NCI-H2227 (cell line): Measurements from ENCODE around the gene YBEY.

Experiments used
- DNase-seq: peaks from one replicate; lab custom pipeline; 2025; ENCODE audit not compliant: unreplicated experiment; lab: John Stamatoyannopoulos, UW

Gene YBEY

DNA sequence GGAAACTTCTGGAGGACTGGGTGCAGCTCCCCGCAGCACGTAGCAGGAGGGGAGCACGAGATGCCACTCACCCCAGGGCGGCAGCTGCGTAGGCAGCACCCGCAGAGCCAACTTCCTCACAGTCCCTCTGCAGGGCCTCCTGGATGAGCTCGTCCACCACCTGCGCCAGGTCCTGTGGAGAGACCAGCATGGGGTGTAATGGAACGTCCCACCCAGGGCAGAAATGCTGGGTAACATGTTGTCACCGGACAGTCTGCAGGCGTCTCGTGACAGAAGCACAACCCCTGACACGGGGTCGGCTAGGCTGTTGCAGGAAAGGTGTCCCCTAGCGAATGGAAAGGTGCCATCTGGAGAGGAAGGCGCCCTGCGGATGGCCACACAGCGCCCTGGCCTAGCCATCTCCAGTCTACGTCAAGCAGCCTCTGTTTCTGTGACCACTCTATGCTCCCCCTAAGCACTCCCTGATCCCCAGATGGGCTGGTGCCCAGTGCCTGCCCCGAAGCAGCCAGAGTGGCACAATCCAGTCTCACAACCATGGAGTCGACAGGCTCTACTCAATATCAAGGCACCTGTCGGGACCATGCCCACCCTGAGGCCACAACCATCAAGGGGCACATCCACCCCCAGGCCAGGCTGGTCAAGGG, 22.0 kb upstream of the YBEY start:
- DNase-seq, result no peak

DNA sequence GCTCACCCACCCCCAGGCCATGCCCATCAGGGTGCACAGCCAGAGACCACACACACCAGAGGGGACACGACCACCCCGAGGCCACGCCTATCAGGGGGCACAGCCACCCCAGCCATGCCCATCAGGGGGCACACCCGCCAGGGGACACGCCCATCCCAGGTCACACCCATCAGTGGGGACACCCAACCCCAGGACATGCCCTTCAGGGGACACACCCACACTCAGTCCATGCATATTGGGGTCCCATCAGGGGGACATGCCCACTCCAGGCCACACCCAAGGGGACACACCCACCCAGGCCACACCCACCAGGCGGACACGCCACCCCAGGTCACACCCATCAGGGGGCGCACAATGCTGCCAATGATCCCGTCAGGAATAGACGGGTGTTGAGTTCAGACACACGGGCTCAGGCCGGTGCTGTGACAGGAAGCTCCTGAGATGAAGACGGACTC, 21.4 kb upstream of the YBEY start:
- DNase-seq, result no peak

DNA sequence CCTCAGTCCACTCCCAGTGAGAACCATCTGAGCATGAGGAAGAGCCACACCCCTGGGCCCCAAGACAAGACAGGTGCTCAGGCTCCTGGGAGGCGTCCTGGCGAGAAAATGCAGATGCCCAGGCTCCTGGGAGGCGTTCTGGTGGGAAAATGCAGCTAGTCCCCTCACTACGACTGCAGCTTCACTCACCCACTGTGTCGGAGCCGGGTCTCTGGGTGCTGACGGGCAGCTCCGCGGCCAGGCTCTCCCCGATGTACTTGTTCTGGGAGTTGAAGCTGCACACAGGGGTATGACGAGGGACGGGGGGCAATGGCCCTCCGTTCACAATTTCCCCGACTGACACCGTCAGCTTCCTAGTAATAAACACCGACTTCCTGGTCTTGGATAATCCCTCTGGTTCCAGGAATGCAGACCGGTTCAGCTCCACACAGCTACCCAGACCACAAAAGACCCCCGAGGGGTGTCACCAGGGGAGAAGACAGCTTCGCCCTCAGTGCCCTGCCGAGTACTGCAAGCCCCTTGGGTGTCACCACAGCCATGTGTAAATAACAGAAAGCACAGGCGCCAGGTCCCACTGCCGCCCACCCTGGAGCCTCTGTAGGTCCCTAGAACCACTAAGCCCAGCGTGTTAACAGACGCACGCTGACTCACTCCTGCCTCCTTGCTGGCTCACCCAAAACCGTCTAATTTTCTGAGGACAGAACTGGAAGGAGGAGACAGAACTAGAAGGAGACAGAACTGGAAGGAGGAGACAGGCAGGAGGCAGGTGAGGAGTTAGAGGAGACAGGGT, 20.2 kb upstream of the YBEY start:
- DNase-seq, result no peak

DNA sequence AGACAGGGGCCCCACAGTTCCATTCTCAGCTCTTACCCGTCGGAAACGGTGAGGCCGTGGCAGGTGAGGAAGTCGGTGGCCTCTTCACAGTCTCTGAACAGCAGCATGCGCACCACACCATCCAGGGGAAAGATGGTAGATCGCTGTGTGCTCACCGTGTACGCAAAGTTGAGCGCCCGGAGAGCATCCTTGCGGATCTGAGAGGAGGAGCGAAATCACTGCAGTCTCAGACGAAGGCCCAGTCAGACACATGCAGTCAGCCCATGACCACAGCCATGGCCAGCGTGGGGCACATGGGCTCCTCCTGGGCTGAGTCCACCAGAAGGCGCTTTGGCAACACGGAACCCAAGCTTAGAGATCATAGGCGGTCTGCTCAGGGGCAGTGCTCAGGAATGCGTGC, 19.2 kb upstream of the YBEY start:
- no peak for DNase-seq

DNA sequence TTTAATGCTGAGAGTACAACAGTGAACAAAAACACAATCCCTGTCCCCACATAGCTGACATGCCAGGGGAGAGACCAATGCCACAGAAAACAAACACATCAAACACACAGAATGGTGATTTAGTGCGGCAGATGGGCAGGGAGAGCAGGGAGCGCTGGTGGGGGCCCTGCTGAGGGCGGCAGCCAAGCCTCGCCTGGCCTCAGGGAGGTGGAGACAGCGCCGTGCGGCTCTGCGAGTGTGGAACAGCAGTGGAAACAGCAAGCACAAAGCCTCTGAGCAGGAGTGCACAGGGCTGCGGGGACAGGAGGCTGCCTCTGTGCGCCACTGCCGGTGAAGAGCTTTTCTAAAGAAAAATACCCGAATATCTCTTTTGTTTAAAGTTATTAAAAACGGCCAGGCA, 17.8 kb upstream of the YBEY start:
- DNase-seq, result no peak

DNA sequence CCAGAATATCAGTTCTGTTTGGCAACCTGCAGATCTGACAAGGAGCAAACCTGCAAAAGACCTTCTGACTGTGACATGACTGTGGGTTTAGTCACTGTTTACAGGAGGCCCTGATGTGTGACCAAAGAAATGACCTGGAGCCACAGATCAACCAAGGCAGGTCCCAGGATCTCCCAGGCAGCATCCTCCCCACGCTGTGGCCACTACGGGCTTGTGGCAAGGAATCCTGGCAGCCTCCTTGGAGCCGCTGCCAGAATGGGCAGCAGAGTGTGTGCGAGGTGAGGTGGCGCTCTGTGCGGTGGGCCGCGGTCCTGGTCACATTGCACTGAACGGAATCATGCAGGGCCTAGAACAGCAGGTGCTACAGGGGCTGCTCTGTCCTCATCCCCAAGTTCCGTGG, 16.7 kb upstream of the YBEY start:
- no peak for DNase-seq

DNA sequence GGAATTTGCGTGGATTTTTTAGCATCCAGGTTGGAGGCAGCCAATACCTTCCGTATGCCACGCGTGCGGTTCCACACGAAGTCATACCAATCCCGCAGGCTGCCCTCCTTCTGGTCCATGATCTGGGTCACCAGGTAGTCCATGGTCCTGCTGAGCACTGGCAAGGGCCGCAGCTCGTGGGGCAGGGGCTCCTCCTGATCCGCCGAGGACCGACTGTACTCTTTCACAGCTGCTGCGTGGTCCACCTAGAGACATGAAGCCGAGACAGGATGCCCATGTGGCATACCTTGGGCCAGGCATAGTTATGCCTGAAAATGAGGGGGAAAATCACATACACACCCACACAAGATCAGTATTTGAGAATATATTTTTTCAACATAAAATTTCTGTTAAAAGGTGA, 12.8 kb upstream of the YBEY start:
- DNase-seq, result no peak

DNA sequence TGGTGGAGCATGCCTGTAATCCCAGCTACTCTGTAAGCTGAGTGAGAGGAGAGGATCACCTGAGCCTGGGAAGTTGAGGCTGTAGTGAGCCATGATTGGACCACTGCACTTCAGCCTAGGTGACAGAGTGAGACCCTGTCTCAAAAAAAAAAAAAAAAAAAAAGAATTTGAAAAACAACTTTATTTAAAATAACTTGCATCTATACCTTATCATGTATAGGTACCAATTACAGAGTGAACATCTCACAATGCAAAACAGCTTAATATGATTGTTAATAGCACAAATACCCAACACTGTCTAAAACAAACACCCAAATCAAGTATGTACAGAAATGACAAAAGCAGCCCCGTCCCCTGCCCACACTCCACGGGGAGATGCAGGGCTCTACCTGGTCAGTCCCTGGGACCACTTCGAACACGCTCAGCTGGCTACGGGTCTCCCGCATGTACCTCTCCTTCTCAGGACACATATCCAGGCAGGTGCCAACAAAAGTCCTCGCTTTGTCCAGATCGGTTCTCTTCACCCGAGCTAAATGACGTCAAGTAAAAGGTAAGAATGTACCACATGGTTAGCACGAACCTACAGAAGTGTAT, 11.2 kb upstream of the YBEY start:
- DNase-seq, result no peak

DNA sequence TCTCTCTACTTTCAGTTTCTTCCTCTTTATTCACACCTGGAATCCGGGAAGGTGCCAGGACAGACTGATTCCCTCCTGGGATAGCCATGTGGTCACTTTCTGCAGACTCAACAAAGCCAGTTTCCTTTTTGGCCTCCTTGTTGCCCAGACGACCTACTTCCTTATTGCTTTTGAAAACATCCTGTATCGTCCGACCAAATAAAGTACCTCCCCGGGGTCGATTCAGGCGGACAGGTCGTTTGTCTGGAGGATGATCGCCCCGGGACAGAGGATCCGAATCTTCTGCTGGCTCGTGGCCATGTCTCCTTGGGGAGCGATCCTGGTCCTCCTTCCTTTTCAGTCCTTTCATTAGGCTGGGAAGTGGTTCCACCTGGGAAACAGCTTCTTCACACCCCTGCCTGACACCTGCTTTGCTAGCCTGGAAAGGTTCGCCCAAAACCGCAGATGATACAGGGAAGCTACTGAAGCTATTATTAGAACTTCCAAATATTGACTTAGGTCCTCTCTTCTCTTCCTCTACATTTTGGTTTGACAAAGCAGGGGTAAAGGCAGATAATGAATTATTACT, 2.0 kb upstream of the YBEY start:
- DNase-seq, result no peak

DNA sequence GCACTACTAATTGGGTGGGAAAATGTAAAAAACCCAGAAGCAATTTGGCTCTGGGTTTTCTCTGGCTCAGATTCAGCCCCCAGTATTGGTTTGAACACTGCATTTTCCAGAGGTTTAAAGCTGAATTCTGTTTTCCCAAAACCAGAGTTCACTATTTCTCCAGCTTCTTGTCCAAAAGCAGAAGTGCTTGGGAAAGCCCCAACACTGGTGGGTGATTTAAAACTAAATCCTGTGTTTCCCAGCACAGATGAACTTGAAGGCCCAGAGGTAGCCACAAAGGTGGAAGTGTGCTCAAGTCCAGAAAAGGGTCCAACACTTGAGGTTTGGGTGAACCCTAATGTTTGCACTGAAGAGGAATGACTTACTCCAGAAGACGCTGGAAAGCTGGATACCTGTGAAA, 1.4 kb upstream of the YBEY start:
- no peak for DNase-seq

DNA sequence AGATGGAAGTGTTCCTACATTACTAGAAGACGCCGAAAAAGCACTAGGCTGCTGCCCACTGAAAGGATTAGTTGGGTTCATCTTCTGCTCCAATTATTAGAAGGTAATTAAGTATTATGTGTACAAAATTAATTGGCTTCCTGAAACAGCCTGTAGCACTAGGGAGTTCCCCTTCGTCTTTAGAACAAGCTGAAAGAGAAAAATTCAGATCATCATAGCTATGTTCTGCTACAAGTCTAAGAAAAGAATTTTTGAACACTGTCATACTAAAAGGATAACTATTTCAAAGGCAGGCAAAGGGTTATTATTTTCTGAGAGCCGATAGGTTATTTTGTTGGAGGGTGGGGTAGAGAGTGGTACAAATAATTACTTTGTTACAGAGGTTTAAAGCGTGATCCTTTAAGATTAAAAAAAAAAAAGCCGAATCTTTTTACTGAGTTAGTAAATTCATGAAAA, 908 bp upstream of the YBEY start, which contains the start of gene MCM3AP:
MCM3AP (minus strand) TSS at position 406 of the 456 bp plus-strand sequence; CDS start at position 81, 325 bp downstream.
- no peak for DNase-seq

DNA sequence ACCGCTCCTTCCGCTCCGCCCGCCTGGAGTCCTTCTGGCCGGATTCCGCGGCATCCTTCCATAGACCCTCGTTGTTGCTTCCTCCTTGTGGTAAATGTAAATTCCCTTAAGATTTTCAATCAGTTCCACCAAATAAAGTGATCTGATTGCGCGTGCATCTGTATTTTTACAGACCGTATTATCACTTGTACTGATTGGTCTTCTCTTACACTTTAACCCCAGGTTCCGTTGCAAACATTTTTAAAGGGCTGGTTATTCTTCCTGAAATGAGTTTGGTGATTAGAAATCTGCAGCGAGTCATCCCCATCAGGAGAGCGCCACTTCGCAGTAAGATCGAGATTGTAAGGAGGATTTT, 483 bp downstream of the YBEY start:
- DNase-seq, result no peak

DNA sequence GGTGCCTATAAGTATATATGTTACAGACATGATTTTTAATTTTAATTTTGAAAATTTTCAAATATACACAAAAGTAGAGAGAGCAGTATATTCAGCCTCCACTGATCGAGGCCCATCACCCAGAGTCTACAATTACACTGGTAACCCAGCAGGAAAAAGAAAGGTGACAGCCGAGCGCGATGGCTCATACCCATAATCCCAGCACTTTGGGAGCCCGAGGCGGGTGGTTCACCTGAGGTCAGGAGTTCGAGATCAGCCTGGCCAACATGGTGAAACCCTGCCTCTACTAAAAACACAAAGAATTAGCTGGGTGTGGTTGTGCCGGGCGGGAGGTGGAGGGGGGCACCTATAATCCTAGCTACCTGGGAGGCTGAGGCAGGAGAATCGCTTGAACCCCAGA, 1.4 kb downstream of the YBEY start:
- no peak for DNase-seq

DNA sequence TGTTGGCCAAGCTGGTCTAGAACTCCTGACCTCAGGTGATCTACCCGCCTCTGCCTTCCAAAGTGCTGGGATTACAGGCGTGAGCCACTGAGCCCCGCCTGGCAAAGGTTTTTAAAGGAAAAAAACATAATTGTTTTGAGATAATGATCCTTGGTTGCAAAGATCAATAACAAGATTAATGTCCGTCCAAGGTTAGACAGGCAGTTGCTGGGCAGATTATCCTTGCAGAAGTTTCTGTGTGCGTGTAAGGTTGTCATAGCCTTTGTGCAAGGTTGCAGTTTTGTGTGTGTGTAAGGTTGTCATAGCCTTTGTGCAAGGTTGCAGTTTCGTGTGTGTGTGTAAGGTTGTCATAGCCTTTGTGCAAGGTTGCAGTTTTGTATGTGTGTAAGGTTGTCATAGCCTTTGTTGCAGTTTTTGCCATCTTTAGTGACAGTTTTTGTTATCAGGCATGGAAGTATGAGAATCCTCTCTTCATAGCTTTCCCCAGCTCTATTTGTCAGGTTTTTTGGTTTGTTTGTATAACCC, 3.6 kb downstream of the YBEY start:
- DNase-seq, result no peak

DNA sequence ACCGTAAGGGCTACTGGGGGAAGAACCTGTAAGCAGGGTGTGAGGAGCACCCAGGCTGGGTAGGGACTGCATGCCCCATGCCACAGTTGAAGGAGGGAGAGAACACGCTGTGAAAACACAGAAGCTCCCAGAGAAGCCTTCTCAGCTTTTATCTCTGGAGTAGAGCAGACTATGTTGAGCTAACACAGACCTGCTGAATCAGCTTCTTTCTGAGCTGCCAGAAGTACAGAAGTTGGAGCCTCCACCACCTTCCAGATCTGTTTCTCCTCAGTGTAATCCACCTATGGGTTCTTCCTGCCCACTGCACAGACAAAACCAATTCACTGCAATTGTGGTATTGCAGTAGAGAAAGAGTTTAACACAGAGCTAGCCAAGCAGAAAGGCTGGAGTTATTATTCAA, 5.4 kb downstream of the YBEY start:
- DNase-seq, result no peak

DNA sequence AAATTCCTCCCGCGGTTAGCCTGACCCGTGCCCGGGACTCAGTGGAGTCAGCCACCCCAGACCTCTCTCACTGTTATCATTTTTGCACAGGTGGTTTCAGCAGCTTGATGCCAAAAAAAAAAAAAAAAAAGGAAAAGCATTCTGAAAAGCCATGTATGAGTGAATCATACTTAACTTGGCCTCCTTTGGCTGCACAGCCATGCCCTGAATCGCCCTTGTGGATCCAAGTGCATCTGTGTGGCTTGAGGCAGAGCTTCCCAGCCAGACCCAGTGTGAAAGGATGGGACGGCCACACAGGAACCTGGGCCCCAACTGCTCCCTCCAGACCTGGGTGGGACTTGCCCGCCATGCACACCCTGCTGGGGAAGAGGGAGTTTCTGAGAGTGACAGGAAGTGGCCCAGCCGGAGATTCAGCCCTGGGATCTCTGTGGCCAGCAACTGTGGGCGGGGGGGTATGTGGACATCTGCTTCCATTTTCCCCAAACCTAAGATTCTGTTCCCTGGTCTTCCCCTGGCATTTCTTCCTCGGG, 8.6 kb downstream of the YBEY start:
- DNase-seq, result no peak

DNA sequence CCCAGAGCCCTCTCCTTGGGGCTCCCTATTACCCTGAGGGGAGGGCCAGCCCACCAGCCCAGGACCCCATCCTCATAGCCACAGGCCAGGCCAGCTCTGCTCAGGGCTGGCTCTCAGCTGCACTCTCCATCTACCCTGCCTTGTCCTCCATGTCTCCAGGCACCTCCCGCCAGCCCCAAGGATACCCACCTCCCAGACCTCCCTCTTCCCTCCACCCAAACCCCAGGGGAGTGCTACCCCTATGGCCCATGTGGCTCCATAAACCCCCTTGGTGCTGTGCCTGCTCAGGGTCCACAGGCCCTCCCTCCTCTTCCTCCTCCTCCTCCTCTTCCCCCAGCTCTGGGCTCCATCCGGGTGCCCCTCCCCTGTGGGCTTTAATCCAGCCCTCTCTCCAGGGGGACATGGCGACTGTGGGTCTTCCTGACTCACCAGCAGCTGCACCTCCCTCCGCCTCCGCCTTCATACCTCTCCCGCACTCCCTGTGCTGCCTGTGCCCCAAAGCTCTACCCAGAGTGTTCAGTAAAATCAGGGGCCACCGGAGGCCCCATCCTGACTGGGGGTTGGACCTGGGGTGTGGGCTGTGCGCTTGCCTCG, 9.1 kb downstream of the YBEY start:
- DNase-seq, result no peak

DNA sequence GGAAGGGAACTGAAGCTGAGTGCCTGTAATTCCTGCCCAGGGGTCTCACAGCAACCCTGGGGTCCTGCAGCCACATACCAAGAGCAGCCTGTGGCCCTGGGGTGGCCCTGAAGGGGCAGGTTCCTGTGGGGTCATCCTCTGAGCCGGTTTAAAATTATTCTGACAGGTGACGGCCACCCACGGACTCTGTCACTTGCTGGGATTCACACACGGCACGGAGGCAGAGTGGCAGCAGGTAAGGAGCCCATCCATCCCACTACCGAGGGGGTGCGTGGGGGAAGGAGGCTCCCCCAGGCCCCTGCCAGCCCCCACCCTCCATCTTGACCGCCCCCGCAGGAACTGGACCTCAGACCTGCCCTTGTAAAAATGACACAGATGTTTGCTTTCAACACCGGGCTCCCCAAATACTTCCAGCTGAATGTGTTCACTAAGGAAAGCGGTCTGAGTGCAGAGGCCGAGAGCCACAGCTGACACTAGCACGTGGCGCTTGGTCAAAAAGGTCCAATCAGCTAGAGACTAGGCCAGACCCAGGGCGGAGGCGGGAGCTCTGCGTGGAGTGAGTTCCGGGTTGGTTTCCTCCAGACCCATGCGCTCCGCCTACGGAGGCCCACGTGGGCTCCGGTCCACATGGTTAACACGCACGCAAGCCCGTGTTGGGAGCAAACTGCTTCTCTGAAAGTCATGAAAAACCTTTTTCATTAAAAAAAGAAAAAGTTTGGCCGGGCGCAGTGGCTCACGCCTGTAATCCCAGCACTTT, 10.0 kb downstream of the YBEY start:
- DNase-seq, result peak; percentile 24

DNA sequence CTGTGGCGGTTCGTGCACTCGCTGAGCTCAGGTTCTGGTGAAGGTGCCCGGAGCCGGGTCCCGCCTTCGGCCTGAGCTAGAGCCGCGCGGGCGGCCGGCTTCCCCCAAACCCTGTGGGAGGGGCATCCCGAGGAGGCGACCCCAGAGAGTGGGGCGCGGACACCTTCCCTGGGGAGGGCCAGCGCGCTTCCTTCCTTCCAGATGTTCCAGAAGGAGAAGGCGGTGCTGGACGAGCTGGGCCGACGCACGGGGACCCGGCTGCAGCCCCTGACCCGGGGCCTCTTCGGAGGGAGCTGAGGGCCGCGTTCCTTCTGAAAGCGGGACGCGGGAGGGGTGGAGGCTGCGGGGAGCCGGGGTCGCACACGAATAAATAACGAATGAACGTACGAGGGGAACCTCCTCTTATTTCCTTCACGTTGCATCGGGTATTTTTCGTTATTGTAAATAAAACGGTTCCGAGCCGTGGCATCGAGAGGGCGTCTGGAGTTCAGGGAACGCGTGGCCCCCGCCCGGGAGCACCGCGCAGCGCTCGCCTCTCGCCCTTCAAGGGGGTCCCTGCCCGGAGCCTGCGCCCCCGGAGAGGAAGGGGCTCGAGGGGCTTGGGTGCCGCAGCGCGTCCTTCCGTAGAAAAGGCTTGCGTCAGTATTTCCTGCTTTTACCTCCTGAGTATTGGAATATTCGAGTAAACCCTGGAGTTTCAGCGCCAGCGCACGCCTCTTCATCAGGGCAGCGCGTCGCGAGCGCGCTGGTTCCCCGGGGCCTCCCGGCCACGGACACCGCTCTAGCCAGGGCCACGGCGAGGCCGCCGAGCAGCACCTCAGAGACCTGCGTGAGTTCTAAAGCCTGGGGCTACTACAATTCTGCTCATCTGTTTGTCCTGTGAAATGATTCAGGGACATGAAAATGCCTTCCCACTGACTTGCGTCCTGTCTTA, 11.5 kb downstream of the YBEY start:
- no peak for DNase-seq
